Loucy (cell line): Measurements from ENCODE around the gene NODAL.

Experiments used
- H2AFZ ChIP-seq: fragments of 200-600 bp; sonication (generic); 2 replicates; pipeline ENCODE4 v1.6.0; 2016; ENCODE audit warnings: antibody characterized with exemption, mild to moderate bottlenecking, low read length, moderate library complexity
- H3F3A ChIP-seq: fragments of 200-600 bp; 2 replicates; pipeline ENCODE4 v1.6.0; 2016; ENCODE audit warnings: antibody characterized with exemption, low read depth, mild to moderate bottlenecking
- H3K27me3 ChIP-seq: fragments of 200-600 bp; sonication (generic); 2 replicates; pipeline ENCODE4 v1.6.1; 2014; ENCODE audit warnings: low read length, mild to moderate bottlenecking; ENCODE audit not compliant: insufficient read depth, poor library complexity, severe bottlenecking
- H3K36me3 ChIP-seq: fragments of 200-600 bp; sonication (generic); 2 replicates; pipeline ENCODE4 v1.6.1; 2016; ENCODE audit warnings: low read length; ENCODE audit not compliant: insufficient read depth
- H3K4me1 ChIP-seq: fragments of 200-600 bp; sonication (generic); 2 replicates; pipeline ENCODE4 v1.5.1; 2014; ENCODE audit warnings: low read length, mild to moderate bottlenecking; ENCODE audit not compliant: insufficient read depth, poor library complexity, severe bottlenecking
- H3K4me2 ChIP-seq: fragments of 200-600 bp; sonication (generic); 2 replicates; pipeline ENCODE4 v1.6.0; 2014; ENCODE audit warnings: antibody characterized with exemption, low read length, low read depth, mild to moderate bottlenecking; ENCODE audit not compliant: poor library complexity, severe bottlenecking
- H3K4me3 ChIP-seq: fragments of 200-600 bp; sonication (generic); 2 replicates; pipeline ENCODE4 v1.5.1; 2014; ENCODE audit warnings: low read length, mild to moderate bottlenecking, mixed read lengths; ENCODE audit not compliant: poor library complexity, severe bottlenecking
- H3K79me2 ChIP-seq: fragments of 200-600 bp; sonication (generic); 2 replicates; pipeline ENCODE4 v1.6.1; 2014; ENCODE audit warnings: low read length; ENCODE audit not compliant: insufficient read depth
- H3K9ac ChIP-seq: fragments of 200-600 bp; sonication (generic); 2 replicates; pipeline ENCODE4 v1.6.0; 2014; ENCODE audit warnings: mild to moderate bottlenecking, low read depth, low read length, moderate library complexity; ENCODE audit not compliant: poor library complexity, severe bottlenecking
- H3K9me2 ChIP-seq: fragments of 200-600 bp; sonication (generic); replicated peaks from 2 replicates; pipeline ENCODE4 v1.6.1; 2016; ENCODE audit warnings: low read depth, low read length, mixed read lengths
- H3K9me3 ChIP-seq: fragments of 200-600 bp; sonication (generic); 2 replicates; pipeline ENCODE4 v1.6.1; 2014; ENCODE audit warnings: mild to moderate bottlenecking, antibody characterized with exemption, low read length, low read depth; ENCODE audit not compliant: insufficient read depth
- H4K20me1 ChIP-seq: fragments of 200-600 bp; sonication (generic); 2 replicates; pipeline ENCODE4 v1.6.0; 2014; ENCODE audit warnings: antibody characterized with exemption, low read length, mild to moderate bottlenecking; ENCODE audit not compliant: insufficient read depth, poor library complexity, severe bottlenecking
- CTCF ChIP-seq: fragments of 200-600 bp; sonication (generic); conservative IDR thresholded peaks from 2 replicates; pipeline ENCODE4 v1.5.1; 2014; ENCODE audit warnings: mild to moderate bottlenecking, antibody characterized with exemption, low read length
- EZH2phosphoT487 ChIP-seq: fragments of 200-600 bp; IDR thresholded peaks from 2 replicates; pipeline ENCODE4 v1.6.1; 2018; ENCODE audit warnings: antibody characterized with exemption, mild to moderate bottlenecking, moderate library complexity, borderline replicate concordance

NODAL gene

GRCh38 chr10:70409772-70410171 lies 31.7 kb downstream of the NODAL start:
- H3K4me1 ChIP-seq, result peaks cover 45% of the 10 kb centered on the region

GRCh38 chr10:70405037-70405824 lies 36.2 kb downstream of the NODAL start:
- Histone ChIP-seq H3K79me2 (peaks cover 52% of the 10 kb centered on the region), H3K4me1 (peaks cover 30% of the 10 kb centered on the region), H3K27me3 (no peaks in the 10 kb centered on the region), H4K20me1 (peaks cover 47% of the 10 kb centered on the region), H3K9me3 (no peaks in the 10 kb centered on the region), H3K9me2 (no peaks in the 10 kb centered on the region), H3F3A (no peaks in the 10 kb centered on the region), H3K9ac (peak overlapping the region; percentile 83), H2AFZ (no peak overlapping the region), H3K36me3 (no peaks in the 10 kb centered on the region), H3K4me3 (peak overlapping the region; percentile 84), H3K4me2 (peak overlapping the region; percentile 91)
- TF ChIP-seq EZH2phosphoT487, result no peak
- TF ChIP-seq CTCF, result no peak

More at GRCh38 chr10:70409772-70410171, 31.7 kb downstream of the NODAL start:
- Histone ChIP-seq H3K9me3 (no peaks in the 10 kb centered on the region), H3K4me3 (peak overlapping the region; percentile 48), H3K36me3 (no peaks in the 10 kb centered on the region), H3K9me2 (no peaks in the 10 kb centered on the region), H3K27me3 (no peaks in the 10 kb centered on the region), H3K9ac (no peak overlapping the region), H2AFZ (no peak overlapping the region), H3K4me2 (peak overlapping the region; percentile 72), H3F3A (no peaks in the 10 kb centered on the region), H4K20me1 (peaks cover 77% of the 10 kb centered on the region), H3K79me2 (peaks cover 88% of the 10 kb centered on the region)
- TF ChIP-seq EZH2phosphoT487, result no peak
- TF ChIP-seq CTCF, result no peak

GRCh38 chr10:70404787-70405036 lies 36.8 kb downstream of the NODAL start:
- Histone ChIP-seq H3K79me2 (peaks cover 47% of the 10 kb centered on the region), H3K9ac (peak overlapping the region; percentile 83), H3K9me3 (no peaks in the 10 kb centered on the region), H3K4me3 (peak overlapping the region; percentile 84), H3K36me3 (no peaks in the 10 kb centered on the region), H3F3A (no peaks in the 10 kb centered on the region), H2AFZ (no peak overlapping the region; the same call in 1 of the 2 replicates), H4K20me1 (peaks cover 44% of the 10 kb centered on the region), H3K9me2 (no peaks in the 10 kb centered on the region), H3K27me3 (no peaks in the 10 kb centered on the region), H3K4me1 (peaks cover 29% of the 10 kb centered on the region), H3K4me2 (peak overlapping the region; percentile 91)
- no peak for TF ChIP-seq EZH2phosphoT487
- no peak for TF ChIP-seq CTCF
